ENCODE data around the gene TLN1. TPM values are rescaled to one million over a fixed set of nuclear protein-coding genes. Genes with fewer than 3 reads are reported as not detected.

TLN1 gene
- total and polyA plus RNA-seq, 8 donors: 152 to 471 (median 191) TPM

GRCh38 chr9:35776018-35776417 is 44.0 kb upstream of the TLN1 start:
- H3K9me3 ChIP-seq: no peaks in the 10 kb centered on the region
- H3K27me3 ChIP-seq: no peaks in the 10 kb centered on the region
- H3K4me3 ChIP-seq: no peak overlapping the region
- TF ChIP-seq, protein P1, sequence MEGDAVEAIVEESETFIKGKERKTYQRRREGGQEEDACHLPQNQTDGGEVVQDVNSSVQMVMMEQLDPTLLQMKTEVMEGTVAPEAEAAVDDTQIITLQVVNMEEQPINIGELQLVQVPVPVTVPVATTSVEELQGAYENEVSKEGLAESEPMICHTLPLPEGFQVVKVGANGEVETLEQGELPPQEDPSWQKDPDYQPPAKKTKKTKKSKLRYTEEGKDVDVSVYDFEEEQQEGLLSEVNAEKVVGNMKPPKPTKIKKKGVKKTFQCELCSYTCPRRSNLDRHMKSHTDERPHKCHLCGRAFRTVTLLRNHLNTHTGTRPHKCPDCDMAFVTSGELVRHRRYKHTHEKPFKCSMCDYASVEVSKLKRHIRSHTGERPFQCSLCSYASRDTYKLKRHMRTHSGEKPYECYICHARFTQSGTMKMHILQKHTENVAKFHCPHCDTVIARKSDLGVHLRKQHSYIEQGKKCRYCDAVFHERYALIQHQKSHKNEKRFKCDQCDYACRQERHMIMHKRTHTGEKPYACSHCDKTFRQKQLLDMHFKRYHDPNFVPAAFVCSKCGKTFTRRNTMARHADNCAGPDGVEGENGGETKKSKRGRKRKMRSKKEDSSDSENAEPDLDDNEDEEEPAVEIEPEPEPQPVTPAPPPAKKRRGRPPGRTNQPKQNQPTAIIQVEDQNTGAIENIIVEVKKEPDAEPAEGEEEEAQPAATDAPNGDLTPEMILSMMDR (IDR thresholded peaks at IDR 0.05): no peak
- H3K4me1 ChIP-seq: peaks cover 9 to 20% of the 10 kb centered on the region in 2 donors
- H3K27ac ChIP-seq: no peak overlapping the region
- intact Hi-C loops (cut with DNase I): no loop called here
- ATAC-seq: no peak
- DNase-seq: no peak
- no peaks in the 10 kb centered on the region for H3K36me3 ChIP-seq

DNA sequence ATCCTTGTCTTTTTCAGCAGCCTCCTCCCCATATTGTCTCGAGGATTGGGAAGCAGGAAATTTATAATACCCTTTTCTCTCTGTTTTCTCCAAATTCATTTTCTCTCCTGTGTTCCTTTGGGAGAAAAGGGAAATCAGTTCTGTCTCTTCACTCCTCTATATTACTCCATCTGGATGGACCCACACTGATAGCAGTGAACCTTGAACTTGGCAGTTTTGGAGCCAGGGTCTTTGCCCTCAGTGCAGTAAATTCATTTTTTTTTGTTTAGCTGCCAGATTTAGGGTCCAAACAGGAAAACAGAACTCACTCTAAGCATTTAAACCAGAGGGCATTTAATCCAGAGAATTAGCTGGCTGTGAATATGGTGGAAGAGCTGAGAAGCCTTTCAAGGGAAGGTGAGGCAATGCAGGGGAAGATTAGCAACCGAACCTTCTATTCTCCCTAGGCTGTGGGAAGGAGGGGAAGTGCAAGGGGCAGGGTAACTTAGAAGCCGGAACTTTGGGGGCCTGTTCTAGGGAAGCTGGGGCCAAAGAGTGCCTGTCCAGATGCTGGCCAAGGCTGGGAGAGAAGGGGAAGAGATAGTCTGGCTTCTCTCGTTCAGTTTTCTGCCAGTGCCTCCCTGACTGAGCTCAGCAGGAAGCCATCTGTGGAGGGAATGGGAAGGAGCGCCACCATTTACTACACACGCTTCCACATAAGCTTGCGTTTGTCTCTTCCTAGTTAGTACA is 43.1 kb upstream of the TLN1 start:
- intact Hi-C loops (cut with DNase I): no loop called here
- H3K9me3 ChIP-seq: no peaks in the 10 kb centered on the region
- H3K27ac ChIP-seq: peak overlapping the region in 1 of 2 donors; percentile 43
- DNase-seq (no peak), ATAC-seq (peak; percentile 32)
- no peaks in the 10 kb centered on the region for H3K36me3 ChIP-seq
- no peaks in the 10 kb centered on the region for H3K27me3 ChIP-seq
- H3K4me1 ChIP-seq: peaks cover 14 to 26% of the 10 kb centered on the region in 2 donors
- no peak overlapping the region for H3K4me3 ChIP-seq
- TF ChIP-seq, protein P1 (IDR thresholded peaks at IDR 0.05): no peak

DNA sequence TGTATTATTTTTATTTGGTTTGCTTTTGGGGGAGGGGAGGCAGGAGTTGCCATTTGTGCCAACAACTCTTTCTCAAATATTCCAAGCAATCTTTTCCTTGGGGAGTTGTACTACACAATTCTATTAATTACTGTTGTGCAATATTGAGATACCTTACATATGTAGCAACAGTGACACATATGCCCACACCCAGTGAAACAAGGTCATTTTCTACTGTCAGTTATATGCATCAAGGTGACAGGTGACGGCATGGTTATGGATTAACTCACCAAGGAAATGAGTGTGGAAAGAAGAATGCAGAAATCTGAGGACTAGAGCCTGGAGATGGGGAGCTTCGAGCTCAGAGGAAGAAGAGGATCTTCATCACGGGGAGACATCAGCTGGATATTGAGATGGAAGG is 39.9 kb upstream of the TLN1 start:
- peaks cover 14 to 26% of the 10 kb centered on the region in 2 donors for H3K4me1 ChIP-seq
- H3K4me3 ChIP-seq: no peak overlapping the region
- DNase-seq: no peak
- no peak overlapping the region for H3K27ac ChIP-seq
- TF ChIP-seq, protein P1 (IDR thresholded peaks at IDR 0.05): no peak
- intact Hi-C loops (cut with DNase I): no loop called here
- H3K36me3 ChIP-seq: no peaks in the 10 kb centered on the region
- no peaks in the 10 kb centered on the region for H3K9me3 ChIP-seq
- peak; percentile 45 for ATAC-seq
- no peaks in the 10 kb centered on the region for H3K27me3 ChIP-seq

DNA sequence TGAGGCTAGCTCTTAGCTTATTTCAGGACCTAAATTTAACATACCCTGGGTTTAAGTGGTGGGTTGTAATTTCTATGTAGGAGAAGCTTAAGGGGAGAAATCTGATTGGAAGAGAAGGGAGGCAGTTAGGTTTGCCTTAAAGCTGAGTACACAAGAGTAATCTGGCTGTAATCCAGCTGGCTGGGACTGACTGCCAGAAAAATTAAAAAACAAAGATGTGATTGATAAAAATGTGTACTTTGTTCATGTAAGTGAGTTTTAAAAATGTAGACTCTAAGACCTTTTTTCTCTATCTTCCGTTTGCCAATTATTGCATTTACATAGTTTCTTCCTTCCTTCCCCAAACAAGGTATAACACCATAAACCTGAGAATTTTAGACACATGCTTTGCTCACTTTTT is 39.5 kb upstream of the TLN1 start:
- intact Hi-C loops (cut with DNase I): no loop called here
- ATAC-seq (peak; percentile 45), DNase-seq (peak in 1 of 4 donors; percentile 85)
- Histone ChIP-seq H3K4me1 (peaks cover 14 to 26% of the 10 kb centered on the region in 2 donors), H3K4me3 (no peak overlapping the region), H3K36me3 (no peaks in the 10 kb centered on the region), H3K27ac (peak overlapping the region in 1 of 2 donors; percentile 35), H3K27me3 (no peaks in the 10 kb centered on the region), H3K9me3 (no peaks in the 10 kb centered on the region)
- TF ChIP-seq, protein P1 (IDR thresholded peaks at IDR 0.05): no peak

GRCh38 chr9:35771075-35771433 is 39.1 kb upstream of the TLN1 start:
- ATAC-seq (peak; percentile 75), DNase-seq (no peak)
- Histone ChIP-seq H3K27ac (peak overlapping the region; percentile 31 to 35), H3K36me3 (no peaks in the 10 kb centered on the region), H3K27me3 (no peaks in the 10 kb centered on the region), H3K4me3 (no peak overlapping the region), H3K9me3 (no peaks in the 10 kb centered on the region), H3K4me1 (peaks cover 14 to 26% of the 10 kb centered on the region in 2 donors)
- intact Hi-C loops (cut with DNase I): no loop called here
- TF ChIP-seq, protein P1 (IDR thresholded peaks at IDR 0.05): no peak
